Uterus (tissue), 4 donors: ENCODE results near the gene TMPRSS4. TPM values are rescaled to one million over a fixed set of nuclear protein-coding genes. Genes with fewer than 3 reads are reported as not detected.

Experiments used
- DNase-seq, 2 donors: peaks; one replicate each; pipeline ENCODE4 v3.0.0-alpha.2; 2019 to 2020
- H3K27ac ChIP-seq, 2 donors: fragments of 200-600 bp; sonication (generic); 1 replicate in 1 of 2; 2 replicates in 1 of 2; pipeline ENCODE4 v1.5.1; 2016 to 2018
- H3K27me3 ChIP-seq, 2 donors: fragments of 200-600 bp; sonication (generic); one replicate each; pipeline ENCODE4 v1.5.1; 2018 to 2019; ENCODE audit warnings: control low read depth in 1 of 2
- H3K36me3 ChIP-seq, 2 donors: fragments of 200-600 bp; sonication (generic); one replicate each; pipeline ENCODE4 v1.5.1; 2019; ENCODE audit warnings: control low read depth in 1 of 2
- H3K4me1 ChIP-seq, 2 donors: fragments of 200-600 bp; sonication (generic); one replicate each; pipeline ENCODE4 v1.5.1; 2018 to 2019; ENCODE audit warnings: control low read depth in 1 of 2
- H3K4me3 ChIP-seq, 2 donors: fragments of 200-600 bp; sonication (generic); 1 replicate in 1 of 2; 2 replicates in 1 of 2; pipeline ENCODE4 v1.5.1; 2018 to 2019; ENCODE audit warnings: mild to moderate bottlenecking in 1 of 2
- H3K9me3 ChIP-seq, 2 donors: fragments of 200-600 bp; sonication (generic); one replicate each; pipeline ENCODE4 v1.5.1; 2019; ENCODE audit warnings: control low read depth in 1 of 2
- CTCF ChIP-seq, 4 experiments: fragments of 200-600 bp in 2 of 4; fragments of 450-650 bp in 2 of 4; sonication (generic) in 2 of 4; IDR thresholded peaks; one replicate each; pipeline ENCODE4 v1.5.1; 2016 to 2019; ENCODE audit warnings: antibody characterized with exemption in 4 of 4, mild to moderate bottlenecking in 2 of 4, moderate library complexity in 1 of 4
- POLR2A ChIP-seq, 2 donors: fragments of 450-650 bp; IDR thresholded peaks; one replicate each; pipeline ENCODE4 v1.6.1; 2016; ENCODE audit warnings: antibody characterized with exemption in 2 of 2, mild to moderate bottlenecking in 1 of 2, moderate library complexity in 1 of 2
- intact Hi-C: fragments of 100-400 bp; cut with DNase I; formaldehyde crosslinking; loops from one replicate; pipeline ENCODE4 v1.15.1; 2023; ENCODE audit warnings: low total_unique reads
- total RNA-seq, 4 donors: library from RNA; depleted of rRNA in 3 of 4; stranded (reverse); fragments of >200 nt in 3 of 4; gene quantifications; one replicate each; pipeline versions ENCODE4 v1.1.0 to v1.2.4, GENCODE V29; 2014 to 2023
- donor health status: DM: yes; HTN: yes; CAD: no.

The TMPRSS4 gene
- total RNA-seq, 4 donors from 2014 or later, result 0.88 to 5.5 TPM; not detected in 2

GRCh38 chr11:118080296-118080695, 3.4 kb downstream of the TMPRSS4 start:
- no peaks in the 10 kb centered on the region for H3K9me3 ChIP-seq
- no peaks in the 10 kb centered on the region for H3K36me3 ChIP-seq
- no peaks in the 10 kb centered on the region for H3K27me3 ChIP-seq
- TF ChIP-seq CTCF (IDR thresholded peaks at IDR 0.05) (no peak), POLR2A (IDR thresholded peaks at IDR 0.05) (no peak)
- no peaks in the 10 kb centered on the region for H3K4me1 ChIP-seq
- H3K27ac ChIP-seq, result no peak overlapping the region
- intact Hi-C loops, result no loop called here
- DNase-seq, result no peak
- no peak overlapping the region for H3K4me3 ChIP-seq

- TF ChIP-seq CTCF (IDR thresholded peaks at IDR 0.05), result no peak
- intact Hi-C loops, result no loop called here
- Histone ChIP-seq H3K27me3 (no peaks in the 10 kb centered on the region), H3K9me3 (no peaks in the 10 kb centered on the region), H3K36me3 (no peaks in the 10 kb centered on the region), H3K27ac (no peak overlapping the region), H3K4me3 (no peak overlapping the region), H3K4me1 (no peaks in the 10 kb centered on the region)
- no peak for DNase-seq
Measured at GRCh38 chr11:118081241-118081958, 4.5 kb downstream of the TMPRSS4 start.

GRCh38 chr11:118082880-118083552, 6.1 kb downstream of the TMPRSS4 start:
- DNase-seq, result no peak
- no peak overlapping the region for H3K4me3 ChIP-seq
- TF ChIP-seq CTCF (IDR thresholded peaks at IDR 0.05), result no peak
- no peak overlapping the region for H3K27ac ChIP-seq
- intact Hi-C loops, result no loop called here
- H3K36me3 ChIP-seq, result no peaks in the 10 kb centered on the region
- H3K4me1 ChIP-seq, result no peaks in the 10 kb centered on the region
- no peaks in the 10 kb centered on the region for H3K9me3 ChIP-seq
- H3K27me3 ChIP-seq, result no peaks in the 10 kb centered on the region

- Histone ChIP-seq H3K4me1 (no peaks in the 10 kb centered on the region), H3K9me3 (no peaks in the 10 kb centered on the region), H3K27me3 (no peaks in the 10 kb centered on the region), H3K4me3 (no peak overlapping the region), H3K27ac (peak overlapping the region in 1 of 2 donors; percentile 26), H3K36me3 (no peaks in the 10 kb centered on the region)
- intact Hi-C loops, result no loop called here
- DNase-seq, result no peak
- TF ChIP-seq POLR2A (IDR thresholded peaks at IDR 0.05), result no peak
- TF ChIP-seq CTCF (IDR thresholded peaks at IDR 0.05), result no peak
Measured at GRCh38 chr11:118084247-118084646, 7.4 kb downstream of the TMPRSS4 start.

GRCh38 chr11:118084656-118085055, 7.8 kb downstream of the TMPRSS4 start:
- H3K4me3 ChIP-seq, result no peak overlapping the region
- no peaks in the 10 kb centered on the region for H3K9me3 ChIP-seq
- H3K27ac ChIP-seq, result no peak overlapping the region
- no peaks in the 10 kb centered on the region for H3K36me3 ChIP-seq
- no peaks in the 10 kb centered on the region for H3K27me3 ChIP-seq
- no peaks in the 10 kb centered on the region for H3K4me1 ChIP-seq
- no peak for DNase-seq
- intact Hi-C loops, result no loop called here
- TF ChIP-seq POLR2A (IDR thresholded peaks at IDR 0.05), result no peak
- no peak for TF ChIP-seq CTCF (IDR thresholded peaks at IDR 0.05)
